ENCODE results near the gene FAS.

The FAS gene

GRCh38 chr10:89043052-89043451 is 52.5 kb downstream of the FAS start:
- DNase-seq, result no peak

GRCh38 chr10:89047397-89047796 is 56.8 kb downstream of the FAS start:
- no peak for DNase-seq

DNA sequence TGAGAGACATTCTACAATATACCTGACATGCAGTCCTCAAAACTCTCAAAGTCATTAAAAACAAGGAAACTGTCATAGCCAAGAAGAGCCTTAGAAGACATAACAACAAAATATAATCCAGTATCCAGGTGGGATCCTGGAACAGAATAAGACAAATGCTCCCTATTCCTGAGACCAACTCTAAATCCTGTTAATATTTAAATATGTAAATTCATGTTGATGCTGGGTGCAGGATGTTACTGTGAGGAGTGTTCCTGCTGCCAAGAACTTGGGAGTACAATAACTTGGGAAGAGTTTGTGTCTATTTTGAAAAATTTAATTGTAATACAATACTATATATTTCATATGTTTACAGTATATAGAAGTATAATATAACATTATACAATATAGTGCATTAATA is 61.0 kb downstream of the FAS start:
- no peak for DNase-seq

- no peak for DNase-seq
Measured at GRCh38 chr10:89053555-89053954, 63.0 kb downstream of the FAS start.

GRCh38 chr10:89055159-89055558 is 64.6 kb downstream of the FAS start:
- DNase-seq, result no peak

DNA sequence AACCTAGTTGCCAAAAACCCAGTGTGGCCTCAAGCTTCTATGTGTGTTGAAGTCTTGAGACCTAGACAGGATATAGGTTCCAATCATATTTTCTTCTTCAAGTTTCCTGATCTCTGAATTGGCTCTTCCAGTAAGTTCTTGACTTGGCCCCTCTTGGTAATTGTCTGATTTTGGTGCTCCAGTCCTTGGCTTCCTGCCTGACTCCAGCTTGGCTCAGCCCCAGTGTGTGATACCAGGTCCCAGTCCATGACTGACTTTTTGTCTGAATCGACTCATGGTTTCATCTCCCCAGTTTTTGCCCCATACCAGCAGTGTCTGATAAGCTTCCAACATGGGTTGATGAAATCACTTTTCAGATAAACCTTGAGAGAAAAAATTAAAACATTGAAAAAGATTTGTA is 72.3 kb downstream of the FAS start:
- DNase-seq, result no peak

GRCh38 chr10:89063465-89063864 is 72.9 kb downstream of the FAS start:
- DNase-seq, result no peak

GRCh38 chr10:89064748-89065147 is 74.2 kb downstream of the FAS start:
- DNase-seq, result no peak

Data from hippocampal formation (tissue), 2 donors.